ENCODE data around the gene NUP88. TPM values are rescaled to one million over a fixed set of nuclear protein-coding genes. Genes with fewer than 3 reads are reported as not detected.

The NUP88 gene
- total and polyA plus RNA-seq, 2 experiments from 2014 or later = 70.5 to 86.3 TPM

DNA sequence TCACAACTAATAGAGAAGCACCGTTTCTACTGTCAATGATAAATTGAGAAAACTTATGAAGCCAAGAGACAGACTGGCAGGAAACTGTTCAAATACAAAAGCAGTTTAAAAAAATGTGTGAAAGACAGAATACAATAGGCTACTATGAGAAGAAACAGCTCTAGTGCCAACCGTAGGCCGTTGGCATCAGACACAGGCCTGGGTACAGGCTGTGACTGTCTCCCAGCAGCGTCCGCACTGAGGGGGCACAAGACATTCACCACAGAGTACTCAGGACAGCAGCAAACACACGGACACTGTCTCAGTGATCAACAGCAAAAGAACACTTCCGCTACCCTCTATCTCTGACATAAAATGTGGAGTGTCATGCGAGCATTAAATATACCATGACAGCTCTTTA is 27.3 kb upstream of the NUP88 start:
- Histone ChIP-seq H3K27me3 (no peaks in the 10 kb centered on the region), H3K4me1 (ENCODE audit: low read depth) (no peaks in the 10 kb centered on the region), H3K36me3 (peaks cover 51% of the 10 kb centered on the region), H3K4me3 (no peak overlapping the region), H3K9me3 (ENCODE audit: low read depth) (no peaks in the 10 kb centered on the region), H3K27ac (no peak overlapping the region)
- DNase-seq (ENCODE audit: low read depth in 1 of 2, low spot score in 1 of 2) = no peak
- TF ChIP-seq, protein P1, sequence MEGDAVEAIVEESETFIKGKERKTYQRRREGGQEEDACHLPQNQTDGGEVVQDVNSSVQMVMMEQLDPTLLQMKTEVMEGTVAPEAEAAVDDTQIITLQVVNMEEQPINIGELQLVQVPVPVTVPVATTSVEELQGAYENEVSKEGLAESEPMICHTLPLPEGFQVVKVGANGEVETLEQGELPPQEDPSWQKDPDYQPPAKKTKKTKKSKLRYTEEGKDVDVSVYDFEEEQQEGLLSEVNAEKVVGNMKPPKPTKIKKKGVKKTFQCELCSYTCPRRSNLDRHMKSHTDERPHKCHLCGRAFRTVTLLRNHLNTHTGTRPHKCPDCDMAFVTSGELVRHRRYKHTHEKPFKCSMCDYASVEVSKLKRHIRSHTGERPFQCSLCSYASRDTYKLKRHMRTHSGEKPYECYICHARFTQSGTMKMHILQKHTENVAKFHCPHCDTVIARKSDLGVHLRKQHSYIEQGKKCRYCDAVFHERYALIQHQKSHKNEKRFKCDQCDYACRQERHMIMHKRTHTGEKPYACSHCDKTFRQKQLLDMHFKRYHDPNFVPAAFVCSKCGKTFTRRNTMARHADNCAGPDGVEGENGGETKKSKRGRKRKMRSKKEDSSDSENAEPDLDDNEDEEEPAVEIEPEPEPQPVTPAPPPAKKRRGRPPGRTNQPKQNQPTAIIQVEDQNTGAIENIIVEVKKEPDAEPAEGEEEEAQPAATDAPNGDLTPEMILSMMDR (IDR thresholded peaks at IDR 0.05; ENCODE audit: low read depth, low read length) = no peak

DNA sequence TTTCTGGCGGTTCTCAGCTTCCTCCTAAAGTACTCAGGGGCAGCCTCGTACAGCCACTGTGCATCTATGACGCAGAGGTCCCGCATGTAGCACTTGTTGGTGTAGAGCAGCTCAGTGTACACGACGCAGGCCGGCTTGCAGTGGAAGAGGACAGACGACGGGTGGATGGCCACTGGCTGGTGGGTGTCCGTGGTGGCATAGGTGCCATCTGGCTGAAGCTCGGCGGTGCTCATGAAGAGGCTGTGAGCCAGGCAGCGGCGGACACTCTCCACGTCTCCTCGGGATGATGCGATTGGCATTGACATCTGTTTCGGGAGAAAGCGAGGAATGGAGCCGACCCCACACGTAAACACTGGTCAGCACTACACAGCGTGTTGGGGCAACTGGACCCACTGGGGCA is 24.7 kb upstream of the NUP88 start:
- H3K36me3 ChIP-seq = peaks cover 33% of the 10 kb centered on the region
- TF ChIP-seq, protein P1 (IDR thresholded peaks at IDR 0.05; ENCODE audit: low read depth, low read length) = no peak
- no peaks in the 10 kb centered on the region for H3K4me1 ChIP-seq (ENCODE audit: low read depth)
- H3K27ac ChIP-seq = no peak overlapping the region
- no peaks in the 10 kb centered on the region for H3K9me3 ChIP-seq (ENCODE audit: low read depth)
- no peak overlapping the region for H3K4me3 ChIP-seq
- DNase-seq (ENCODE audit: low read depth in 1 of 2, low spot score in 1 of 2) = no peak
- no peaks in the 10 kb centered on the region for H3K27me3 ChIP-seq

DNA sequence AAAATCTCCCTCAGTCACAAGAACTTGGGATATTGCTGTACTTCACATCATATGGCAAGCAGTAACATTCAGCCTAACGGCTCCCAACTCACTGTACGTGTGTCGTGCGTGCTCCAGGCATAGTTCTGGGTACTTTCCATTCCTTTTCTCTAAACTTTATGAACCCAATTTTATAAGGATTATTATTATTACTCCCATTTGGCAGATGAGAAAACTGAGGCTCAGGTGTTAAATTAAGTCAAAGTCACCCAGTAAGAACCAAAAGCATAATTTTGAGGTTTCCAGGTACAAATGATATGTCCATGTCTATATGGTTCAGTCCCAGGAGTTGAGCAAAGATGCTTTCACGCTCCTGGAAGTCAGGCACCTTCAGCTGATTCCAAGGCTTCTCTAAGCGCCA is 24.3 kb upstream of the NUP88 start:
- no peak for DNase-seq (ENCODE audit: low read depth in 1 of 2, low spot score in 1 of 2)
- TF ChIP-seq, protein P1 (IDR thresholded peaks at IDR 0.05; ENCODE audit: low read depth, low read length) = no peak
- H3K4me1 ChIP-seq (ENCODE audit: low read depth) = no peaks in the 10 kb centered on the region
- no peaks in the 10 kb centered on the region for H3K9me3 ChIP-seq (ENCODE audit: low read depth)
- H3K4me3 ChIP-seq = no peak overlapping the region
- no peak overlapping the region for H3K27ac ChIP-seq
- peaks cover 28% of the 10 kb centered on the region for H3K36me3 ChIP-seq
- no peaks in the 10 kb centered on the region for H3K27me3 ChIP-seq

DNA sequence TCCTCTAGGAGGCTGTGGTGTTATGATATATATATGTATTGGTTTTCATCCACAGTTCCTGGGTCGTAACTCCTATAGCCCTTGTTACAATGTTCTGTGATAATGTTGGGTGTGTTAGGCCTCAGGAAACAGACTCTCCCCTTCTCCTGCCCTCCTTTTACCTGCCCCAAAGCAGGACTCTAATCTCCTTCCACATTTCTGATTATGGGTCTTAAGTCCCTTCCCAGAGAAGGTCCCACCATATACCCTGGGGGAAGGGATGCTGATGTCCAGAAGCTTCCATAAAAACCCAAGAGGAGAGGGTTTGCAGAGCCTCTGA is 19.9 kb upstream of the NUP88 start:
- TF ChIP-seq, protein P1 (IDR thresholded peaks at IDR 0.05; ENCODE audit: low read depth, low read length) = peak; percentile 17
- no peak for DNase-seq (ENCODE audit: low read depth in 1 of 2, low spot score in 1 of 2)
- Histone ChIP-seq H3K27me3 (no peaks in the 10 kb centered on the region), H3K4me1 (ENCODE audit: low read depth) (peaks cover 8% of the 10 kb centered on the region), H3K36me3 (peaks cover 34% of the 10 kb centered on the region), H3K4me3 (peak overlapping the region; percentile 94), H3K27ac (peak overlapping the region; percentile 74), H3K9me3 (ENCODE audit: low read depth) (no peaks in the 10 kb centered on the region)

DNA sequence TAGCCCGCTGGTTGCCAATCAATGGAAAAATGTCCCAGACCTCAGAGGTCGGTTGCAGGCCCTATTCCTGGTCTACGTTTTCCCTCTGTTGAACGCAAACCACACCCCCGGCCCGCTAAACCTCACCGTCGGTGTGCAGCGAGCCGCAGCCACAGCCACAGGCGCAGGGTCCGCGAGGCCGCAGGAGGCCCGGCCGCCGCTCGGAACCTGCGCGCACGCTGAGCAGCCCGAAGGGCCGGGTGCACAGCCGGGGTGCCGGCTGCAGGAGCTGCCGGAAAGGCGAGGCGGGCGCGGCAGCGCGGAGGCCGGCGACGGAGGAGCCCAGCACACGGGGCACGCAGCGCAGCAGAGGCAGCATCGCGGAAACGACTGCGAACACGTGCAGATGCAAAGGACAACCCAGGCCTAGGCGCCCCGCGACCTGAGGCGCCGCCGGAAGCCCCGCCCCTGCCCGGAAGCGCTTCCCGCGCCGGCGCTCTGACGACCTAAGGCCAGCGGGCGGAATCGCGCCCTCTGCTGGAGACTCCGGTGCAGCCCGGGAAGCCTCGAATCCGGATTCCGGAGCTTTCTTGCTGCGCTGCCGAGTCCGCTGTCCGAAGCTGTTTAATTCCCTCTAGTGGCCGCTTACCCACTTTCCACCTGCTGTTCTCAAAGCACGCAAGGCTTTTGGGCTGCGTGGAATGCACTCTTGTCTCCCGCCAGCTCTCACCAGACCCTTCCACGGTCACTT is 19.4 kb upstream of the NUP88 start, which contains the start of gene C1QBP:
Gene C1QBP, minus strand, starts transcription at position 440 of the 730 bp plus-strand sequence. Its CDS starts 82 bp downstream, at position 358.
- Histone ChIP-seq H3K4me3 (peak within 1 kb of the TSS; percentile 94), H3K27ac (peak within 1 kb of the TSS; percentile 83), H3K9me3 (ENCODE audit: low read depth) (no peaks in the 10 kb centered on the region), H3K36me3 (peaks cover 34% of the 10 kb centered on the region), H3K27me3 (no peaks in the 10 kb centered on the region), H3K4me1 (ENCODE audit: low read depth) (peaks cover 8% of the 10 kb centered on the region)
- DNase-seq (ENCODE audit: low read depth in 1 of 2, low spot score in 1 of 2) = peak; percentile 94 to 95
- TF ChIP-seq, protein P1 (IDR thresholded peaks at IDR 0.05; ENCODE audit: low read depth, low read length) = peak; percentile 98

Data from cardiac muscle cell (in vitro differentiated cells and primary cell).